IMR-90 (cell line): ENCODE data around the gene SLC8A1. TPM values are rescaled to one million over a fixed set of nuclear protein-coding genes. Genes with fewer than 3 reads are reported as not detected.

Experiments
- ATAC-seq: fragments of 200-7000 bp; cut with Tn5 transposase; 2 replicates; pipeline ENCODE4 v1.9.1; 2020; ENCODE audit warnings: low read depth, mild to moderate bottlenecking, moderate library complexity
- BruUV-seq: library from RNA; stranded (reverse); fragments of 400-500 nt; replicated peaks from 2 replicates; lab custom pipeline; 2021; lab: Mats Ljungman, UMichigan
- CTCF ChIA-PET: fragments of 300-600 bp; formaldehyde crosslinking; extraction: SDS; loops from one replicate; lab custom pipeline; 2021; ENCODE audit warnings: antibody characterized with exemption; lab: Yijun Ruan, JAX
- POLR2A ChIA-PET: fragments of 300-600 bp; sonication (Branson Sonifier 250); formaldehyde crosslinking; loops from one replicate; lab custom pipeline; 2022; ENCODE audit warnings: antibody characterized with exemption; ENCODE audit not compliant: unreplicated experiment; lab: Charles Lee
- DNase-seq: peaks from one replicate; pipeline ENCODE4 v3.0.0; 2013
- H2AFZ ChIP-seq: replicated peaks from 2 replicates; pipeline ENCODE3; 2013; ENCODE audit warnings: low read length, mild to moderate bottlenecking; ENCODE audit not compliant: poor library complexity
- H2AK5ac ChIP-seq: 2 replicates; pipeline ENCODE4 v1.6.1; 2013; ENCODE audit warnings: low read depth, low read length, inconsistent platforms
- H2AK9ac ChIP-seq: replicated peaks from 2 replicates; pipeline ENCODE3; 2013; ENCODE audit warnings: mild to moderate bottlenecking, low read depth, low read length, moderate library complexity; ENCODE audit not compliant: poor library complexity
- H2BK120ac ChIP-seq: 2 replicates; pipeline ENCODE4 v1.6.1; 2013; ENCODE audit warnings: low read depth, low read length, inconsistent platforms
- H2BK15ac ChIP-seq: 3 replicates; pipeline ENCODE4 v1.6.1; 2013; ENCODE audit warnings: low read depth, low read length, inconsistent platforms
- H2BK20ac ChIP-seq: 2 replicates; pipeline ENCODE4 v1.6.1; 2013; ENCODE audit warnings: low read depth, mild to moderate bottlenecking, inconsistent platforms, low read length, moderate library complexity
- H2BK5ac ChIP-seq: 2 replicates; pipeline ENCODE4 v1.6.1; 2013; ENCODE audit warnings: mild to moderate bottlenecking, low read depth, low read length, inconsistent platforms; ENCODE audit not compliant: poor library complexity, severe bottlenecking
- H3K14ac ChIP-seq: replicated peaks from 2 replicates; pipeline ENCODE4 v1.6.1; 2013; ENCODE audit warnings: low read depth, low read length, inconsistent platforms
- H3K18ac ChIP-seq: 2 replicates; pipeline ENCODE4 v1.6.1; 2013; ENCODE audit warnings: low read depth, low read length, control low read depth
- H3K23ac ChIP-seq: 2 replicates; pipeline ENCODE4 v1.6.1; 2013; ENCODE audit warnings: low read depth, low read length, inconsistent platforms
- H3K27ac ChIP-seq: 2 replicates; pipeline ENCODE4 v1.5.1; 2013; ENCODE audit warnings: mild to moderate bottlenecking, control low read depth, low read length; ENCODE audit not compliant: insufficient read depth
- H3K27me3 ChIP-seq: 2 replicates; pipeline ENCODE4 v1.6.1; 2013; ENCODE audit warnings: low read length; ENCODE audit not compliant: control insufficient read depth, insufficient read depth
- H3K36me3 ChIP-seq: 2 replicates; pipeline ENCODE4 v1.6.1; 2013; ENCODE audit warnings: low read length, mixed read lengths; ENCODE audit not compliant: control insufficient read depth, insufficient read depth
- H3K4ac ChIP-seq: 2 replicates; pipeline ENCODE4 v1.6.1; 2013; ENCODE audit warnings: low read depth, low read length, inconsistent platforms
- H3K4me1 ChIP-seq: 2 replicates; pipeline ENCODE4 v1.6.1; 2013; ENCODE audit warnings: low read length, mixed read lengths; ENCODE audit not compliant: control insufficient read depth, insufficient read depth
- H3K4me2 ChIP-seq: 2 replicates; pipeline ENCODE4 v1.6.1; 2013; ENCODE audit warnings: low read depth, mild to moderate bottlenecking, control low read depth, low read length, moderate library complexity
- H3K4me3 ChIP-seq: 2 replicates; pipeline ENCODE4 v1.5.1; 2013; ENCODE audit warnings: low read depth, mild to moderate bottlenecking, control low read depth, low read length, moderate library complexity; ENCODE audit not compliant: insufficient read depth
- H3K56ac ChIP-seq: 2 replicates; pipeline ENCODE4 v1.6.1; 2013; ENCODE audit warnings: low read length, inconsistent platforms; ENCODE audit not compliant: insufficient read depth; ENCODE audit errors: extremely low read depth
- H3K79me1 ChIP-seq, 2 experiments: 2 replicates each; pipeline ENCODE4 v1.6.1; 2013; ENCODE audit warnings: low read length in 2 of 2, inconsistent platforms in 1 of 2, low read depth in 1 of 2
- H3K9ac ChIP-seq: 2 replicates; pipeline ENCODE4 v1.6.1; 2013; ENCODE audit warnings: low read depth, low read length, control low read depth
- H3K9me1 ChIP-seq: 2 replicates; pipeline ENCODE4 v1.6.1; 2013; ENCODE audit warnings: low read length, inconsistent platforms; ENCODE audit not compliant: insufficient read depth
- H3K9me3 ChIP-seq: 2 replicates; pipeline ENCODE4 v1.6.1; 2013; ENCODE audit warnings: low read length; ENCODE audit not compliant: control insufficient read depth, insufficient read depth
- H4K20me1 ChIP-seq: 2 replicates; pipeline ENCODE4 v1.6.1; 2013; ENCODE audit warnings: low read length, inconsistent platforms; ENCODE audit not compliant: insufficient read depth
- H4K5ac ChIP-seq: 2 replicates; pipeline ENCODE4 v1.6.1; 2013; ENCODE audit warnings: mild to moderate bottlenecking, low read depth, low read length, control low read depth
- H4K8ac ChIP-seq, 2 experiments: 2 replicates each; pipeline ENCODE4 v1.6.1; 2013; ENCODE audit warnings: low read depth in 2 of 2, low read length in 2 of 2, control low read depth in 1 of 2, inconsistent platforms in 1 of 2
- H4K91ac ChIP-seq: 2 replicates; pipeline ENCODE4 v1.6.1; 2013; ENCODE audit warnings: low read depth, low read length, inconsistent platforms; ENCODE audit not compliant: insufficient read depth
- BHLHE40 ChIP-seq: fragments of 150-350 bp; IDR thresholded peaks from 2 replicates; pipeline ENCODE4 v1.6.1; 2016; ENCODE audit warnings: mild to moderate bottlenecking, low read depth, low read length
- CEBPB ChIP-seq: IDR thresholded peaks from 2 replicates; pipeline ENCODE4 v1.6.1; 2012; ENCODE audit warnings: low read depth, low read length, improper control_type of control experiment
- CHD1 ChIP-seq: IDR thresholded peaks from 2 replicates; pipeline ENCODE4 v1.6.1; 2012; ENCODE audit warnings: low read depth, low read length, improper control_type of control experiment
- ELK1 ChIP-seq: fragments of 150-350 bp; IDR thresholded peaks from 2 replicates; pipeline ENCODE4 v1.6.1; 2016; ENCODE audit warnings: low read depth, mild to moderate bottlenecking, low read length, moderate library complexity, borderline replicate concordance
- FOS ChIP-seq: fragments of 150-350 bp; IDR thresholded peaks from 2 replicates; pipeline ENCODE4 v1.6.1; 2016; ENCODE audit warnings: low read depth, low read length
- NFE2L2 ChIP-seq: fragments of 150-350 bp; IDR thresholded peaks from 2 replicates; pipeline ENCODE4 v1.6.1; 2016; ENCODE audit warnings: low read depth, mild to moderate bottlenecking, low read length
- SMC3 ChIP-seq: fragments of 150-350 bp; IDR thresholded peaks from 2 replicates; pipeline ENCODE4 v1.6.1; 2016; ENCODE audit warnings: low read depth, mild to moderate bottlenecking, antibody characterized with exemption, low read length, moderate library complexity
- WGBS, 2 experiments: methylation state at CpG; one replicate each; pipeline versions ENCODE4 v1.1.5 to v1.1.7; 2013; ENCODE audit warnings: missing lambda C conversion rate in 2 of 2; ENCODE audit not compliant: insufficient read length in 1 of 2; ENCODE audit errors: extremely low coverage in 2 of 2; 5-methylcytosine and 5-hydroxymethylcytosine counted together
- dilution Hi-C: fragments of 300-500 bp; cut with HindIII; formaldehyde crosslinking; loops from one replicate; pipeline ENCODE4 v1.14.3; 2018; ENCODE audit warnings: low sequenced_read_pairs; ENCODE audit not compliant: unreplicated experiment
- in situ Hi-C: fragments of 300-500 bp; cut with MboI; formaldehyde crosslinking; loops from 3 replicates; pipeline ENCODE4 v1.14.3; 2019; ENCODE audit warnings: low sequenced_read_pairs, inconsistent platforms, mixed read lengths
- intact Hi-C: fragments of 100-400 bp; cut with micrococcal nuclease; formaldehyde crosslinking; loops from 2 replicates; pipeline ENCODE4 v1.10.0; 2022
- polyA plus RNA-seq, 3 experiments: library from polyadenylated mRNA; depleted of rRNA; stranded (reverse); fragments of >200 nt; gene quantifications; 2 replicates each; pipeline ENCODE4 v1.2.3, GENCODE V29; 2012; ENCODE audit warnings: low replicate concordance in 1 of 3
- total RNA-seq: library from RNA; depleted of rRNA; stranded (reverse); fragments of >200 nt; gene quantifications from 2 replicates; pipeline ENCODE4 v1.2.3, GENCODE V29; 2012

The SLC8A1 gene
- total and polyA plus RNA-seq, 2 of the 4 experiments (the other 2 are of a cell fraction) = 7.7 to 57.0 TPM

DNA sequence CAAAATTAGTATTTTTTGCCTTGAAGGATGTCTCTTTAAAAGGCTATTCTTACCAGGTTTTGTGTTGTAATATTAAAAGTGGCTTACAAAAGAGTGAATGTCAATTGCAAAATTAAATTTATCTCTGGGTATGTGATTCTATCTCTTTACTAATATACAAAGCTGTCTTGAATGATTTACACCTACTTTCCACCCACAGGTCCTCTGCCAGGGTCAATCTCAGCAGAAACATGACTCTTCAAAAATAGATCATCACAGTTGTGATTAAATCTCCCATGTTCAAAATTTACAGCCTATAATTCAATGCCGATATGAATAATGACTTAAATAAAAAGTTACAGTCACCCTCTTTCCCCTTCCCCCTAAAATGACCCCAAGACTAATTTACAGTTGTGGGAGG lies 78.8 kb downstream of the SLC8A1 start (continued):
- TF ChIP-seq FOS (no peak), CHD1 (no peak), NFE2L2 (no peak)

- H3K23ac ChIP-seq = peak overlapping the region; percentile 87; the same call in 1 of the 2 replicates
- H3K9ac ChIP-seq = peak overlapping the region; percentile 19; the same call in 1 of the 2 replicates
- ATAC-seq (peak; percentile 4), DNase-seq (peak; percentile 28)
- H4K20me1 ChIP-seq = no peaks in the 10 kb centered on the region
- peak overlapping the region; percentile 37; the same call in 1 of the 2 replicates for H2AK5ac ChIP-seq
- H2AK9ac ChIP-seq = no peak overlapping the region
- no peaks in the 10 kb centered on the region for H3K36me3 ChIP-seq
- WGBS, 2 experiments = no CpG with 5 or more reads among the region's 5 CpGs
- H3K56ac ChIP-seq = peak overlapping the region; percentile 51
- peak overlapping the region; percentile 82; the same call in 1 of the 2 replicates for H3K4ac ChIP-seq
- in situ Hi-C loops (no loop called here), dilution Hi-C loops (no loop called here), intact Hi-C loops (loop anchor here (5.0 kb wide), 5 partner anchors 60 to 270 kb away; no protein-coding TSS in a partner anchor)
- H3K27me3 ChIP-seq = no peaks in the 10 kb centered on the region
- H3K18ac ChIP-seq = peak overlapping the region; percentile 89
- peak overlapping the region; percentile 96 for H2BK5ac ChIP-seq
- peak overlapping the region; percentile 74 for H3K4me2 ChIP-seq
- peaks cover 2% of the 10 kb centered on the region for H3K9me1 ChIP-seq
- H3K14ac ChIP-seq = peak overlapping the region; percentile 82
- BruUV-seq = no TSS peak
- H3K27ac ChIP-seq = peak overlapping the region; percentile 47; the same call in 1 of the 2 replicates
- H2BK20ac ChIP-seq = peak overlapping the region; percentile 89
- peak overlapping the region; percentile 62 for H4K91ac ChIP-seq
- H2AFZ ChIP-seq = no peak overlapping the region
- no peaks in the 10 kb centered on the region for H3K9me3 ChIP-seq
- peaks cover 29 to 47% of the 10 kb centered on the region in 2 experiments for H3K79me1 ChIP-seq
- TF ChIP-seq ELK1 (no peak), CEBPB (no peak; the same call in 1 of the 2 replicates), BHLHE40 (no peak), NFE2L2 (no peak), CHD1 (no peak), SMC3 (no peak)
- H4K5ac ChIP-seq = peak overlapping the region; percentile 89; the same call in 1 of the 2 replicates
- H4K8ac ChIP-seq = peak overlapping the region; percentile 56 to 88
- CTCF ChIA-PET = no interaction called here
- POLR2A ChIA-PET = interaction anchor here (0.5 kb wide), 1 partner anchor 21 kb away, joined by 7 read pairs; no protein-coding TSS in a partner anchor
- peaks cover 17% of the 10 kb centered on the region for H3K4me1 ChIP-seq
- H2BK120ac ChIP-seq = peak overlapping the region; percentile 92
- no peak overlapping the region for H3K4me3 ChIP-seq
- peak overlapping the region; percentile 39 for H2BK15ac ChIP-seq
Observed at GRCh38 chr2:40372283-40372985, 79.5 kb downstream of the SLC8A1 start.
